Urinary bladder (tissue), 4 donors: ENCODE data around the gene FAM168B. TPM values are rescaled to one million over a fixed set of nuclear protein-coding genes. Genes with fewer than 3 reads are reported as not detected.
A peak's percentile ranks its signal among the peaks of the same experiment; 100 is the strongest.
"Not testable (repeated sequence)": the region's sequence is repeated elsewhere in the genome, so short reads cannot be mapped to it uniquely, and the experiment has no call there.

Source experiments
- DNase-seq: peaks from one replicate; pipeline ENCODE4 v3.0.0-alpha.2; 2015; ENCODE audit errors: extremely low spot score
- H3K27ac ChIP-seq: one replicate; pipeline ENCODE4 v1.5.1; 2013; ENCODE audit warnings: low read depth, mild to moderate bottlenecking, moderate library complexity
- H3K36me3 ChIP-seq: one replicate; pipeline ENCODE4 v1.6.1; 2013; ENCODE audit warnings: mild to moderate bottlenecking, moderate library complexity; ENCODE audit not compliant: insufficient read depth
- H3K4me1 ChIP-seq: one replicate; pipeline ENCODE4 v1.6.1; 2013; ENCODE audit warnings: mild to moderate bottlenecking, moderate library complexity; ENCODE audit not compliant: insufficient read depth
- H3K4me3 ChIP-seq: one replicate; pipeline ENCODE4 v1.5.1; 2013; ENCODE audit warnings: low read depth, low read length
- WGBS: extraction: QIAGEN DNeasy Blood & Tissue Kit; methylation state at CpG from one replicate; pipeline ENCODE4 v1.1.7; 2013; 5-methylcytosine and 5-hydroxymethylcytosine counted together
- polyA plus RNA-seq: library from polyadenylated mRNA; stranded (reverse); fragments of 200-250 nt; gene quantifications from one replicate; pipeline ENCODE4 v1.2.3, GENCODE V29; 2013
- total RNA-seq: library from RNA; depleted of rRNA; stranded (reverse); fragments of >200 nt; gene quantifications from one replicate; pipeline ENCODE4 v1.2.3, GENCODE V29; 2014
- donor health status: healthy with polysubstance abuse.
- donor health status: healthy.

The FAM168B gene
- total and polyA plus RNA-seq, 2 donors, result 71.9 to 120 TPM

DNA sequence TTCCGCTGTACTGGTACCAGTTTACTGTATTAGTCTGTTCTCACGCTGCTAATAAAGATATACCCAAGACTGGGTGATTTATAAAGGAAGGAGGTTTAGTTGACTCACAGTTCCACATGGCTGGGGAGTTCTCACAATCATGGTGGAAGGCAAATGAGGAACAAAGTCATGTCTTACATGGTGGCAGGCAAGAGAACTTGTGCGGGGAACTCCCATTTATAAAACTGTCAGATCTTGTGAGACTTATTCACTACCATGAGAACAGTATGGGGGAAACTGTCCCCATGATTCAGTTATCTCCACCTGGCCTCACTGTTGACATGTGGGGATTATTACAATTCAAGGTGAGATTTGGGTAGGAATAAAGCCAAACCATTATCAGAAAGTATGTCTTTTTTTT is 21.7 kb upstream of the FAM168B start:
- WGBS, result 97% methylated on average over 3 of the region's 3 CpGs
- H3K27ac ChIP-seq, DNase-seq, H3K4me1 ChIP-seq, H3K36me3 ChIP-seq, H3K4me3 ChIP-seq: not testable (repeated sequence)

DNA sequence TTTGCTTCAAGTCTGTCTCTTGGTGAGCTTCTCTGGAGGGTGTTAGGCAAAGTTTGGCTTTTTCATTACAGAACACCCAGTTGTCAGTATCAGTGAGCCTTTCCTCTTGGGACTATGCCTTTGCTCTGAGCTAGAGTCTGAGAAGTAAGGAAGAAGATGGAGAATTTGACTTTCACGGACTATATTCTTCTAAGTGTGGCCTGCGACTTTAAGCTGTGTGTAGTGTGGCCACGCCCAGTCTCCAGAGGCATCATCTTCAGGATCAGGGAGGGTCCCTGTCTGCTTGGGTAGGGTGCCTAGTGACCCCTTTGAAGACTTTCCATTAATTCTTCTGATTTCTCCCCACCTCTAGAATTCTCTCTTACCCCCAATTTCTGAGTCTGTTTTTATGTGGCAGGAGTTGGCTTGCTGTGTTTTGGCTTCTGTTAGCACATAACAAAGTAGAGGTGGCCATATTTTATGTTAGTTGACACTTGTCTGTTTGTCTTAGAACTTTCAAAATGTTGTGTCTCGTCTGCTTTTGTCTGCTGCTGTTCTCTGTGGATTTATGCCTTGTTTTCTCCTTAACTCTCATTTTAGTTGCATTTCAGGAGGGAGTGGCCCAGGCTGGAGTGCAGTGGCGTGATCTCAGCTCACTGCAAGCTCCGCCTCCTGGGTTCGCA is 20.4 kb upstream of the FAM168B start:
- Histone ChIP-seq H3K36me3 (no peaks in the 10 kb centered on the region), H3K27ac (no peak overlapping the region), H3K4me1 (no peaks in the 10 kb centered on the region), H3K4me3 (no peak overlapping the region)
- no peak for DNase-seq
- WGBS, result 92% methylated on average over 7 of the region's 7 CpGs

DNA sequence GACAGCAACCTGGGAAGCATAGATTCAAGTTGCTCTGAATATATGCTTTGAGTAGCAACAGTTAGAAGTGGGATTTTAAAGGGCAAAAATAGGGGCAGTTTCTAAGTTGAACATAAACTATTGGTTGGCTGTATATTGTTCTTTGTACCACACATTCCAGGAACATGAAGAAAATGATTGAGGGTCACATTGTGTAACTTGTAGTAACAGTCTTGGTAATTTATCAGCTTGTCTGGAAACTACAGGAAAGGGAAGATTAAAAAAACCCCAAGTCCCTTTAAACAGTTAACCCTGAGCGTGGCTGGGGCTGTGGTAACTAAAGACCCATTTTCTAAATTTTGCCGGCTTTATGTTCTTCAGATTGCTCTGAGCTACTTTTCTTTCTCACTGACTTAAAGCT is 19.3 kb upstream of the FAM168B start:
- no peak overlapping the region for H3K4me3 ChIP-seq
- WGBS, result 78% methylated on average over 2 of the region's 2 CpGs
- H3K27ac ChIP-seq, result no peak overlapping the region
- DNase-seq, result no peak
- H3K36me3 ChIP-seq, result no peaks in the 10 kb centered on the region
- H3K4me1 ChIP-seq, result no peaks in the 10 kb centered on the region

DNA sequence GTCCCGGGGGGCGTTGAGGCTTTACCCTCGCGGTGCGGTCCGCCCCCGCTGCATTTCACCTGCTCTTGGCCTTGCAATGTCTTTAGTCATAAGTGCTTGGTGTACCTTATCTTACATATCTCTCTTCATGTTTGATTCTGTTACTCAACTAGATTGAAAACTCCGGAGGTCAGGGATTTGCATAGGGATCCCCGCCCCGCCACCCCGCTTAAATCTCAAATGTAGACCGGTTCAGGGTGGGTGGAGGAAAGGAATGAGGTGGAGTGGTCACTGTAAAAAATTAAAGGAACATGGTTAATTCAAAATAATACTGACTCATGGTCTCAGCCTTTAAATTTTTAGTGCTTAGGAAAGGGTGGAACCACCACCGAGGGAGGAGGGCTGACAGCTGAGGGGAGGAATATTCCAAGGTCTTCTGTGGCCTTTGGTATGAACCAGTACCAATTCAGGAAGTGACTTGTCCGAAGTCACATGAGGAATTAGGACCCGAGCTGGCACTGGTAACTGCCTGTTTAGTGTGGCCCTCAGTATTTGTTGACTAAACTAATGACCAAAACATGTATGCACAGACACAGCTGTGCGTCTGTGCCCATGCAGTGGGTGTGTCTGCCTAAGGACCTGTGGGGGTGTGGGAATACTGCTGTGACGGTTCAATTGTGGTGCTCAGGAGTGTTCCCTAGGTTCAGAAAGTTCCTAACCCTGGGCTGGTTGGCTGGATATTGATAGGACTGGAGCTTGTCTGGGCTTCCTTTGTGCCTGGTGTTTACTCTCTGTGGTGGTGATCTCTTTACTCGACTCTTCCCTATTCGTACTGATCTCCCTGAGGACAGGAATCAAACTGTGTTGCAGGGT is 12.9 kb upstream of the FAM168B start:
- Histone ChIP-seq H3K4me3 (peak overlapping the region; percentile 96), H3K36me3 (no peaks in the 10 kb centered on the region), H3K4me1 (no peaks in the 10 kb centered on the region), H3K27ac (peak overlapping the region; percentile 91)
- no peak for DNase-seq
- 4% methylated on average over 19 of the region's 19 CpGs for WGBS

DNA sequence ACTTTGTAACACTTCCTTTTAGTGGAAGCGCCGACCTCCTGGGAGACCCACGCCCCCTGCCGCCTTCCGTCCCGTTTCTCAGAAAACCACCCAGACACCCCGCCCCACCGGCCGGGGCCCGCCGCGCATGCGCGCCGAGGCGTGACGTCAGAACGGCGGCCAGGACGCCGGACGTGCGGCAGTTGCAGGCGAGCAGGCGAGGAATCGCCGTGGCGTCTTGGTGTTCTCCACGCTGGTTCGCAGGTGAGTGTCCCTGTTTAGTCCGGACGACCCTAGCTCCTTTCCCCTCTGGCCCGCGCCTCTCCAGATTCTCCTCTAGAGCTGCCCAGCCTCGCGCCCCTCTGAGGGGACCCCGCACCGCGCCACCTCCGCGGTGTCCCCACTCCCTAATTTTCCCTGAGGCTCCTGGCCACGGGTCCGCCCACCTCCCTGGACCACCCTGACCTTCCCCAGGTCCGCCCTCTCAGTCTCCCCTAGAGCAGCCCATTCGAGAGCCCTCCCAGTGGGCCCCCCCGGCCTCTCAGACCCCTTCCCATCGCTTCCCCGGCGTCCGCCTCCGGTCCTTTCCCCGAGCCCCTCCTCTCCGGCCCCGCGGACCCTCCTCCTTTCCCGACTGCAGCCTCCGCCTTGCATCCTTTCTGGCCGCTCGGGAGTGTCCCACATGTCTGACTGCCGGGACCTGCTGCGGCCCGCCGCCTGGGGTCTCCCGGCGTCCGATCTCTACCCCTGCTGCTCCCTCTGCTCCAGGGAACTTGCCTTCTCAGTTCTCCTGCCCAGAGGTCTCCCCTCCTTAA is 12.1 kb upstream of the FAM168B start, which contains the start of gene PLEKHB2:
PLEKHB2 (plus strand) TSS at position 181 of the 794 bp plus-strand sequence. CDS start 15,606 bp downstream, outside the sequence.
- H3K4me3 ChIP-seq, result peak within 1 kb of the TSS; percentile 96
- WGBS, result under 1% methylated on average over 66 of the region's 66 CpGs
- H3K27ac ChIP-seq, result peak within 1 kb of the TSS; percentile 91
- peak; percentile 62 for DNase-seq
- H3K36me3 ChIP-seq, result no peaks in the 10 kb centered on the region
- no peaks in the 10 kb centered on the region for H3K4me1 ChIP-seq

DNA sequence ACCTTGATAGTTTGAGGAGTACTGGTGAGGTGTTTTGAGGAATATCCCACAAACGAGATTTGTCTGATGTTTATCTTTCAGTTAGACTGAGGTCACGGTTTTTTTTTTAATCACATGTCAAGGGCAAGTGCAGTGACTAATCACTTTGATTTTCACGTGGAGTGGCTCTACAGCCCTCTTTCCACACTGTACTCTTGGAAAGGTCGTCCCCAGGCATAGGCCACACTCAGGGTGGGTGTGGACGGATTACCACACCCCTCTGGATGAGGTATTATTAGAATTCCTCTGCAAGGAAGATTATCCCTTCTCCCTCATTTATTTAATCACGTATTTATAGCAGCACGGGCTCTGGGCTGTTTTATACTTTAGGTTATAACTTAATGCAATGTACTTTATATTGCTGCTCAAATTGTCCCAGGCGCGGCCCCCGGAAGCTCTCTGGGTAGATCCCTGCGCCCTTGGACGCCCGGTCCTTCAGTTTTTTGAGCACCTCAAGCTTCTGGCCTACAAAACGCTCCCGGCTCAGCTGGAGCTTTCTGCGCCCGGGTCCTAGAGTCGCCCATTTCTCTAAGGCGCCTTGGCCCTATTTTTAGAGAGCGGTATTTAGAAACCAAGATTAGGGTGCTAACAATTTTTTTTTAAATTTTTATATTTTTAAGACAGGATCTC is 11.4 kb upstream of the FAM168B start:
- H3K4me1 ChIP-seq, result no peaks in the 10 kb centered on the region
- peak; percentile 71 for DNase-seq
- peak overlapping the region; percentile 73 for H3K27ac ChIP-seq
- H3K4me3 ChIP-seq, result peak overlapping the region; percentile 96
- H3K36me3 ChIP-seq, result no peaks in the 10 kb centered on the region
- WGBS, result under 1% methylated on average over 20 of the region's 20 CpGs

DNA sequence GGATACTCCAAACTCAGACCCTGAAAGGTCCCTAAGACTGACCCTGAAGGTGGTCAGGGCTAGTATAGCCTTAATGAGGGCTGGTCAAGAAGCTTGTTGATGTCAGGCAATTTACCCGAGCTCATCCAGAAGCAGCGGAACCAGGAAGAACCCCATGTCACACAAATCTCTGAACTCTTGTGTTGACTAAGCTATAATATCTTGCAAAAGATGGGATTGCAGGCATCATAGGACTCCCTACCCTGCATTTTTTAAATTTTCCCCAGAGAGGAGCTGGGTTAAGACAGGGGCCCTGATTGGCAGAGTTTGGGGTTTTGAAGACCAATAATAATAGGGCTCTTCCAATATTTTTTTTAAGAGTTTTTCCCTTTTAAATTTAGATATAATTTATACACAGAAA is 9.9 kb upstream of the FAM168B start:
- 90% methylated on average over 2 of the region's 2 CpGs for WGBS
- DNase-seq, result no peak
- no peak overlapping the region for H3K27ac ChIP-seq
- H3K4me3 ChIP-seq, result no peak overlapping the region
- no peaks in the 10 kb centered on the region for H3K36me3 ChIP-seq
- H3K4me1 ChIP-seq, result no peaks in the 10 kb centered on the region

DNA sequence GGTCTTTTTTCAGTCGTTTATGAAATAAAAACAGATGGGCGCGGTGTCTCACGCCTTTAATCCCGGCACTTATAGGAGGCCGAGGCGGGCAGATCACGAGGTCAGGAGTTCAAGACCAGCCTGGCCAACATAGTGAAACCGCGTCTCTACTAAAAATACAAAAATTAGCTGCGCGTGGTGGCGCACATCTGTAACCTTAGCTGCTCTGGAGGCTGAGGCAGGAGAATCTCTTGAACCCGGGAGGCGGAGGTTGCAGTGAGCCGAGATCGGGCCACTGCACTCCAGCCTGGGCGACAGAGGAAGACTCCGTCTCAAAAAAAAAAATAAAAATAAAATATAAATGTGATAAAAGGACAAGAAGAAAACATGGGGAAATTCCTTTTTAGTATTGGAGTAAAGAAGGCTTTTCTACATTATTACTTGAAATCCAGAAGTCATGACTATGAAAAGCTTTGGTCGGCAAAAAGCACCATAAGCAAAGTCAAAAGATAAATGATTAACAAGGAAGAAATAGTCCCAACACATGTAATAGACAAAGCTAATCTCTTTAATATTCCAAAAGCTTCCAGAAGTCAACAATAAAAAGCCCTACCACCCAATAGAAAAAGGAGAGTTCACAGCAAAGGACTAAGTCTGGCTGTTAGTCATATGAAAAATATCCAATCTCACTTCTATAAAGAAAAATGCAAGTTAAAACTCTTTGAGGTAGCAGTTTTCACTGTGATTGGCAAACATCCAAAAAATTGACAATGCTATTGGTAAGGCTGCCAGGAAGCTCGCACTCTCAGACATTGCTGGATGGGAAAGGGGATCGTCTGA is 1.4 kb upstream of the FAM168B start:
- no peaks in the 10 kb centered on the region for H3K4me1 ChIP-seq
- peaks cover 1% of the 10 kb centered on the region for H3K36me3 ChIP-seq
- H3K4me3 ChIP-seq, result no peak overlapping the region
- 64% methylated on average over 22 of the region's 22 CpGs for WGBS
- H3K27ac ChIP-seq, result no peak overlapping the region
- DNase-seq, result no peak

GRCh38 chr2:131093696-131094462 is 619 bp upstream of the FAM168B start:
- peaks cover 1% of the 10 kb centered on the region for H3K36me3 ChIP-seq
- H3K4me3 ChIP-seq, result peak overlapping the region; percentile 100
- 8% methylated on average over 37 of the region's 37 CpGs for WGBS
- no peak for DNase-seq
- H3K4me1 ChIP-seq, result no peaks in the 10 kb centered on the region
- H3K27ac ChIP-seq, result peak overlapping the region; percentile 100

GRCh38 chr2:131092458-131093005 is 728 bp downstream of the FAM168B start:
- WGBS, result under 1% methylated on average over 26 of the region's 26 CpGs
- no peaks in the 10 kb centered on the region for H3K4me1 ChIP-seq
- no peak for DNase-seq
- peak overlapping the region; percentile 100 for H3K27ac ChIP-seq
- peak overlapping the region; percentile 100 for H3K4me3 ChIP-seq
- H3K36me3 ChIP-seq, result peaks cover 1% of the 10 kb centered on the region

GRCh38 chr2:131085646-131086045 is 7.6 kb downstream of the FAM168B start:
- peaks cover 3% of the 10 kb centered on the region for H3K4me1 ChIP-seq
- H3K27ac ChIP-seq, result no peak overlapping the region
- DNase-seq, result no peak
- 72% methylated on average over 2 of the region's 2 CpGs for WGBS
- no peak overlapping the region for H3K4me3 ChIP-seq
- H3K36me3 ChIP-seq, result peaks cover under 1% of the 10 kb centered on the region

- H3K4me3 ChIP-seq, result no peak overlapping the region
- H3K36me3 ChIP-seq, result no peaks in the 10 kb centered on the region
- no peak overlapping the region for H3K27ac ChIP-seq
- no peak for DNase-seq
- peaks cover 3% of the 10 kb centered on the region for H3K4me1 ChIP-seq
- 84% methylated on average over 4 of the region's 4 CpGs for WGBS
Observed at GRCh38 chr2:131081190-131081589, 12.1 kb downstream of the FAM168B start.
